Right renal pelvis (tissue), 4 donors: ENCODE data around the gene TSSK1B. TPM values are rescaled to one million over a fixed set of nuclear protein-coding genes. Genes with fewer than 3 reads are reported as not detected.
"Not testable (repeated sequence)": the region's sequence is repeated elsewhere in the genome, so short reads cannot be mapped to it uniquely, and the experiment has no call there.

Source experiments
- DNase-seq, 4 donors: peaks; one replicate each; pipeline ENCODE4 v3.0.0-alpha.2; 2013; ENCODE audit warnings: low read depth in 4 of 4, low spot score in 3 of 4, missing footprints in 1 of 4
- polyA plus RNA-seq, 4 donors: library from polyadenylated mRNA; unstranded; fragments of 120-200 nt; gene quantifications; one replicate each; pipeline ENCODE4 v1.2.1, GENCODE V29; 2013; ENCODE audit not compliant: insufficient read length in 4 of 4

Gene TSSK1B
- polyA plus RNA-seq, 4 donors, result 0.05 to 0.13 (median 0.10) TPM; not detected in 1

DNA sequence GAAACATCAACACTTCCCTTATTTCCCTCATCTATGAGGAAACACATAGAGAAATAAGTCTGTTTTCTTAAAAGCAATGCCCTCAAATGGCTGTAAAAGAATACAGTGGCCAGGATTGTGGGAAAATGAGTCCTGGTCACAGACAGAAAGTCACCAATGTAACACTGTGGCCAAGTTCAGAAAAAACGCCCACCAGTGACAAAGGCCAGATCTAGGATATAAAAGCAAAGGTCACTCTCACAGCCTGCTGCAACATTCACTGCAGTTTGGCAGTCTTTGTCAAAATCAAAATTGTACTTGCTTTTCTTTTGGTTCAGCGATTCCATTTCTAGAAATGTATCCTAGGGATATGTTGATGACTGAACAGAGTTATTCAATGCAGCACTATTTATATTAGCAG lies 30.5 kb downstream of the TSSK1B start:
- no peak for DNase-seq

DNA sequence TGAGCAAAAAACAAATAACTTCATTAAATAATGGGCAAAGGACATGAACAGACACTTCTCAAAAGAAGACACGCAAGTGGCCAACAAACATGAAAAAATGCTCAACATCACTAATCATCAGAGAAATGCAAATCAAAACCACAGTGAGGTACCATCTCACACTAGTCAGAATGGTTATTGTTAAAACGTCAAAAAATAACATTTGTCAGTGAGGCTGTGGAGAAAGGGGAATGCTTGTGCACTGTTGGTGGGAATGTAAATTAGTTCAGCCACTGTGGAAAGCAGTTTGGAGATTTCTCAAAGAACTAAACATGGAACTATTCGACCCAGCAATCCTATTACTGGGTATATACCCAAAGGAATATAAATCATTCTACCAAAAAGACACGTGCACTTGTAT lies 36.8 kb downstream of the TSSK1B start:
- not testable (repeated sequence) for DNase-seq

DNA sequence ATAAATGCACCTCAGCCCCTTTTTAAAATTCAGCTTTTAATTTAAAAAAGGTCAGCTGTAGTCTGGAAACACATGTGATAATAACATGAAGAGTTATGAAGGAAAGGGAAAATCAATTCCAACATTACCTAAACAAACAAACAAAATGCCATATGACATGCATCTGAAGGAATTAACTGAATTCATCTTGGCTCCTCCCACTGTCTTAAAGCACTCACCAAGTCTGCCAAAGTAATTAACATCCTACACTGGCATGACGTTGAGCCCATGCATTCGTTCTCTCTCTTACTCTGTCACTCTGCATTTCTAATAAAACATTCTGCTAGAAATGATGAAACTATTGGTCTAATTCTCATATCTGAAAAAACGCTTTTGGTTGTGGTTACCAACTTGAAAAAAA lies 37.7 kb downstream of the TSSK1B start:
- DNase-seq, result no peak

DNA sequence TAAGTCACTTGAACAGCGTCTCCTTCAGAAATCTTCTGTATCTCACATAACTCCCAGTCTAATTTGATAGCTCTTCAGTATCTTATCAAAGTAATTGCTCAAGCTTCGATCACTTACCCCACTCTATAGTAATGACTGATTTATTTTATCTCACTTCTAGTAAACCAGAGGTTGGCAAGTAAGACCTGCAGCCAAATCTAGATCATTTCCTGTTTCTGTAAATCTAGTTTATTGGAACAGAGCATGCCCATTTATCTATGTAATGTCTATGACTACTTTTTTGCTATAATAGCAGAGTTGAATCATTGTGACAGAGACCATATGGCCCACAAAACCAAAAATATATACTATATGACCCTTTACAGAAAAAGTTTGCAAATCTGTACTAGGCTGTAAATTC lies 40.1 kb downstream of the TSSK1B start:
- no peak for DNase-seq

DNA sequence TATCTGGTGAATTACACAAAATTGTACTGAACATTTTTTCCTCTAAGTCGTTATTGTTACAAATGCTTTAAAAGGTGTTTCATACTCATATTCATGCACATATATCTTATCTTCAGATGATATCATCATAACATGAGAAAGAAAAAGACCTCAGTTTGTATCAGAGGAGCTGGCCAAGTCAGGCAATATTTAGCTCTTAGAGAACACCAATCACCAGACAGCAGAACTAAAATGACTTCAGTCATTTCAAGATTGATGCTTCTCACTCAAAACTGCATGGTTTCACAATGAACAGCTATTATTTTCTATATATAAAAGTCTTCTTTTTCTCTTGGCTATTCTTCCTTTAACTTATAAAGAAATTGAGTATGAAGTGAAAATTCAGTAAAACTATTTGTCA lies 44.6 kb downstream of the TSSK1B start:
- DNase-seq, result no peak

DNA sequence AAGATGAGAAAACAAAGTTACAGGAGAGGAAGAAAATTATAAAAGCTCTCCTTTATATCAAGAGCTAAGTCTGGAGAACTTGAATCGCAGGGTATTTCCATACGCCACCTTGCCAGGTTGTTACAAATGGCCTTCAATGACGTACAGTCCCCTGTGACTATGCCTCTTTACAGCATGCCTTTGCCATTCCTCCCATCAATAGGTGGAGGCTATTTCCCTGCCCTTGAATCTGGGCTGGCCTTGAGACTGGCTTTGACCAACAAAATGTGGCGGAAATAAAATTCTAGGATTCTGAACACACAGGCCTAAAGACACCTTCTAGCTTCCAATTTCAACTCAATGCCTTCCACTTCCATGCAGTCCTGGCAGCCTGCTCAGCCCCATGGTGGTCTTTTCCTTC lies 45.7 kb downstream of the TSSK1B start:
- no peak for DNase-seq

DNA sequence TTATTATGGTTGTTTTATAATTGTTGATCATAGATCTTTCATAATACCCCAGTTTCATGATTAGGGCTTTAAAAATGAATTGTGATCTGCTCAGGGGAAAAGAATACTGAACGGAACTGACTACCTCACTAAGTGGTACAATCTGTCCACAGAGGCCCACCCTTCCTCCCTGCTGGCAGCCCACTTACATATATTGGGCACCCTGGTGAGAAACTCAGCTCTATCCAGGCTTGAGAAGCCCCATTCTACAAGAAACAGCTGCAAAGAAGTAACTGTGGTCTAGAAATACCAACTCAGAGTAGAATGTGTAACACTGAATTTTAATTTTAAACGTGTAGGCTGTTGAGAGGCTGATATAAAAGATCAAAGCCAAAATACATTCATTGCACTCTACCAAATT lies 46.9 kb downstream of the TSSK1B start:
- DNase-seq, result no peak

DNA sequence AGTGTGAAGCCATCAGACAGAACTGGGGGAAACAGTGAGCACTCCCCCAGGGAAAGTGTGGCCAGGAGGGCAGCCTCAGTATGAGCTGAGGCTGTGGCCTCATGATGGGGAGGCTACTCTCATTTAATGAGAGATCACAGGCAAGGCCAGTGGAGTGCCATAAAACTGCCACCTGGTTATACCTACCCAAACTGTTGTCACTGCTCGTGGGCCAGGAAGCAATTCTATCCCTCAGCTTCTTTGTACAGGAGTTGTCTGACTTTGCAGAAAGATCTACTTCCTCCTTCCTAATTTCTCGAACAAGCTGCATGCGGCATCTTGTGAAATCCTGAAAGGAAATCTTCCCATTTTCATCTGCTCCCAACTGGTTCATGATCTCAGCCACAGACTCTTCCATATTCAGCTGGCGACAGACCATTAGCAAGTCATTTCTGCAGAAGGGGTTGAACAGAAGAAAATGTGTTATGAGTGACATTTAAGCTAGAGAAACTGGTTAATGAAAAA lies 50.0 kb downstream of the TSSK1B start:
- DNase-seq, result no peak

DNA sequence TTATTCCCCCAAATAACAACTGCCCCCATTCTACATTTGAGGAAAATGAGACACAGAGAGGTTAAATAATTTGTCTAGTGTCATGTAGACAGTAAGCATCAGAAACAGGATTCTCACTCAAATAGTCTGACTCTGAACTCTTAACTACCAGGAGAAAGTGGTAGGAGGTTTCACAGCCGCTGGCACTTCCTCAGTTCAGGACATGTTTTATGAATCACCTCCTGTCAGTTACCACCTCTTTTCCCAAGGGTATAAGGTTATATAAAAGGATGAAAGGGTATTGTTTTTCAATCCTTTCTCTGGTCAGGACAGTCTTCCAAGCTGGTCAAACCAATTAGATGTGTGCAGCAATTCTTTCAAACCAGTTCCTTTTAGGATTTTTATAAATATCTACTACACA lies 52.1 kb downstream of the TSSK1B start:
- DNase-seq, result no peak

Other genes starting within 250 kb of the TSSK1B start
- gene MCC, start 53.5 kb upstream of the TSSK1B start, polyA plus RNA-seq, result 10 to 100 TPM; 27.6 to 34.8 (median 32.4) TPM
- gene YTHDC2, start 78.7 kb upstream of the TSSK1B start, polyA plus RNA-seq, result 10 to 100 TPM; 25.7 to 36.5 (median 33.1) TPM